ENCODE measurements around the gene RBBP8NL.

RBBP8NL gene

GRCh38 chr20:62371588-62372041 is 55.7 kb downstream of the RBBP8NL start:
- DNase-seq = no peak

GRCh38 chr20:62370807-62371587 is 56.3 kb downstream of the RBBP8NL start:
- no peak for DNase-seq

- no peak for DNase-seq
Observed at GRCh38 chr20:62370115-62370806, 57.1 kb downstream of the RBBP8NL start.

GRCh38 chr20:62369815-62370114 is 57.6 kb downstream of the RBBP8NL start:
- DNase-seq = no peak

GRCh38 chr20:62368976-62369814 is 58.1 kb downstream of the RBBP8NL start:
- DNase-seq = no peak

- no peak for DNase-seq
Observed at GRCh38 chr20:62368392-62368975, 58.9 kb downstream of the RBBP8NL start.

- no peak for DNase-seq
Observed at GRCh38 chr20:62367633-62368391, 59.5 kb downstream of the RBBP8NL start.

GRCh38 chr20:62367136-62367632 is 60.2 kb downstream of the RBBP8NL start, which contains the start of gene LAMA5:
Gene LAMA5 (minus strand): TSS chr20:62367312. CDS start chr20:62367245, 67 bp downstream.
- DNase-seq = no peak

GRCh38 chr20:62366370-62367135 is 60.8 kb downstream of the RBBP8NL start:
- DNase-seq = no peak

- no peak for DNase-seq
Observed at GRCh38 chr20:62365814-62366369, 61.4 kb downstream of the RBBP8NL start.

GRCh38 chr20:62364911-62365736 is 62.2 kb downstream of the RBBP8NL start:
- no peak for DNase-seq

GRCh38 chr20:62363920-62364851 is 63.2 kb downstream of the RBBP8NL start:
- DNase-seq = no peak

GRCh38 chr20:62362991-62363919 is 64.1 kb downstream of the RBBP8NL start:
- no peak for DNase-seq

- no peak for DNase-seq
Observed at GRCh38 chr20:62362590-62362940, 64.8 kb downstream of the RBBP8NL start.

GRCh38 chr20:62361799-62362589 is 65.3 kb downstream of the RBBP8NL start:
- DNase-seq = no peak

GRCh38 chr20:62360854-62361798 is 66.2 kb downstream of the RBBP8NL start:
- DNase-seq = no peak

Measured in activated CD4-positive, alpha-beta T cell treated with anti-CD3 and anti-CD28 coated beads, Interleukin-2, Interleukin-6, amounts not matched to agents 100 ng/mL and 50 ng/mL, durations not matched to agents 16 hours and 8 hours (primary cell).